Panc1 (cell line): Measurements from ENCODE around the gene MAPK11.

Experiments used
- TCF7L2 ChIP-seq: IDR thresholded peaks from 2 replicates; pipeline ENCODE4 v1.6.1; 2011; ENCODE audit warnings: mild to moderate bottlenecking, low read depth, low read length, inconsistent platforms
- TF ChIP-seq, protein P1 (sequence below): fragments of 450-650 bp; IDR thresholded peaks from 2 replicates; pipeline ENCODE4 v1.5.1; 2017; ENCODE audit warnings: mild to moderate bottlenecking
- TF ChIP-seq, protein P2 (sequence below), 2 experiments: IDR thresholded peaks; 2 replicates each; pipeline ENCODE4 v1.6.1; 2011 to 2012; ENCODE audit warnings: low read depth in 2 of 2, control low read depth in 1 of 2, low read length in 1 of 2, mild to moderate bottlenecking in 1 of 2, moderate library complexity in 1 of 2; ENCODE audit not compliant: insufficient read depth in 1 of 2

DNA sequence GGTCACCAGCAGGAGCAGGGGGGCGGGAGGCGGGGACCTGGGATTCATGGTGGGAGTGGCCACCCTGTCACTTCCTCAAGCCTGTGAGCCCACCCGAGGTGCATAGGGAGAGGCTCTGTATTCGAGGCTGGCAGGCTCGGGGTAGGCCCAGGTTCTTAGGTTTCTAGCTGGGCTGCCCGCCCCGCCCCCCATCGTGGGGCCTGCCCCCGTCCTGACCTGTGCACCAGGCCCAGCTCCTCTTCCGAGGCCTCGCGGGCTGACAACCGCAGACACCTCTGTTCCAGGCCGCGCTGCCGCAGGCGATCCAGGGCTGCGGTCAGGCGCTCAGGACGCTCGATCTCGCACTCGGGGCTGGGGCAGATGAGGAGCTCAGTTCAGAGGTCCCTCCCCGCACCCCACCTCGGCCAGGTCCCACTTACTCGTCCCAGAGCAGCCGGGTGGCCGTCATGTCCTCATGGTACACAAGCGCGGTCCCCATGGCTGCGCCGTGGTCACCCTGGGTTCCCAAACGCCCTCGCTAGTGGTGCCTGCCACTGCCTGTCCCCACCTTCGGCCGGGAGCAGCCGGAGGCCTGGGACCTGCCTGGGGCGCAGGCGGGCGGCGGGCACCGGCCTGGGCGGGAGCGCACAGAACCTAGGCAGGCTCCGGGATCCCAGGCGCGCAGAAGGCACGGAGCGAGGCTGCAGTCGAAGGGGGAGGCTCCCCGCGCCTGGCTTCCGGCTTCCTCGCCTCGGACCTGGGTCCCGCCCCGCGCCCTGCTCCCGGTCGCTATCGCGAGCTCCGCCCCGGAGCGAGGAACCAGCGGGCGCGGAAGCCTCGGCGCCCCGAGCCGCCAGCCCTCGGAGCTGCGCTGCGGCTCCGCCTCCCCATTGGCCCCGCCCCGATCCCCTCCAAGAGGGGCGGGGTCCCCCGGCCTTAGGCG lies 19.4 kb downstream of the MAPK11 start, which contains the start of gene HDAC10:
- TF ChIP-seq, protein P1, sequence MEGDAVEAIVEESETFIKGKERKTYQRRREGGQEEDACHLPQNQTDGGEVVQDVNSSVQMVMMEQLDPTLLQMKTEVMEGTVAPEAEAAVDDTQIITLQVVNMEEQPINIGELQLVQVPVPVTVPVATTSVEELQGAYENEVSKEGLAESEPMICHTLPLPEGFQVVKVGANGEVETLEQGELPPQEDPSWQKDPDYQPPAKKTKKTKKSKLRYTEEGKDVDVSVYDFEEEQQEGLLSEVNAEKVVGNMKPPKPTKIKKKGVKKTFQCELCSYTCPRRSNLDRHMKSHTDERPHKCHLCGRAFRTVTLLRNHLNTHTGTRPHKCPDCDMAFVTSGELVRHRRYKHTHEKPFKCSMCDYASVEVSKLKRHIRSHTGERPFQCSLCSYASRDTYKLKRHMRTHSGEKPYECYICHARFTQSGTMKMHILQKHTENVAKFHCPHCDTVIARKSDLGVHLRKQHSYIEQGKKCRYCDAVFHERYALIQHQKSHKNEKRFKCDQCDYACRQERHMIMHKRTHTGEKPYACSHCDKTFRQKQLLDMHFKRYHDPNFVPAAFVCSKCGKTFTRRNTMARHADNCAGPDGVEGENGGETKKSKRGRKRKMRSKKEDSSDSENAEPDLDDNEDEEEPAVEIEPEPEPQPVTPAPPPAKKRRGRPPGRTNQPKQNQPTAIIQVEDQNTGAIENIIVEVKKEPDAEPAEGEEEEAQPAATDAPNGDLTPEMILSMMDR = no peak
- no peak; the same call in 1 of the 2 replicates for TF ChIP-seq TCF7L2
- TF ChIP-seq, protein P2, sequence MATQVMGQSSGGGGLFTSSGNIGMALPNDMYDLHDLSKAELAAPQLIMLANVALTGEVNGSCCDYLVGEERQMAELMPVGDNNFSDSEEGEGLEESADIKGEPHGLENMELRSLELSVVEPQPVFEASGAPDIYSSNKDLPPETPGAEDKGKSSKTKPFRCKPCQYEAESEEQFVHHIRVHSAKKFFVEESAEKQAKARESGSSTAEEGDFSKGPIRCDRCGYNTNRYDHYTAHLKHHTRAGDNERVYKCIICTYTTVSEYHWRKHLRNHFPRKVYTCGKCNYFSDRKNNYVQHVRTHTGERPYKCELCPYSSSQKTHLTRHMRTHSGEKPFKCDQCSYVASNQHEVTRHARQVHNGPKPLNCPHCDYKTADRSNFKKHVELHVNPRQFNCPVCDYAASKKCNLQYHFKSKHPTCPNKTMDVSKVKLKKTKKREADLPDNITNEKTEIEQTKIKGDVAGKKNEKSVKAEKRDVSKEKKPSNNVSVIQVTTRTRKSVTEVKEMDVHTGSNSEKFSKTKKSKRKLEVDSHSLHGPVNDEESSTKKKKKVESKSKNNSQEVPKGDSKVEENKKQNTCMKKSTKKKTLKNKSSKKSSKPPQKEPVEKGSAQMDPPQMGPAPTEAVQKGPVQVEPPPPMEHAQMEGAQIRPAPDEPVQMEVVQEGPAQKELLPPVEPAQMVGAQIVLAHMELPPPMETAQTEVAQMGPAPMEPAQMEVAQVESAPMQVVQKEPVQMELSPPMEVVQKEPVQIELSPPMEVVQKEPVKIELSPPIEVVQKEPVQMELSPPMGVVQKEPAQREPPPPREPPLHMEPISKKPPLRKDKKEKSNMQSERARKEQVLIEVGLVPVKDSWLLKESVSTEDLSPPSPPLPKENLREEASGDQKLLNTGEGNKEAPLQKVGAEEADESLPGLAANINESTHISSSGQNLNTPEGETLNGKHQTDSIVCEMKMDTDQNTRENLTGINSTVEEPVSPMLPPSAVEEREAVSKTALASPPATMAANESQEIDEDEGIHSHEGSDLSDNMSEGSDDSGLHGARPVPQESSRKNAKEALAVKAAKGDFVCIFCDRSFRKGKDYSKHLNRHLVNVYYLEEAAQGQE (IDR thresholded peaks at IDR 0.05; ENCODE audit: insufficient read depth in 1 of 2, low read depth in 2 of 2, low read length in 1 of 2) = no peak
